ENCODE measurements around the gene MDFIC2. TPM values are rescaled to one million over a fixed set of nuclear protein-coding genes. Genes with fewer than 3 reads are reported as not detected.
"Not testable (repeated sequence)": the region's sequence is repeated elsewhere in the genome, so short reads cannot be mapped to it uniquely, and the experiment has no call there.

MDFIC2 gene
- polyA plus RNA-seq, 1 experiment, result not detected

DNA sequence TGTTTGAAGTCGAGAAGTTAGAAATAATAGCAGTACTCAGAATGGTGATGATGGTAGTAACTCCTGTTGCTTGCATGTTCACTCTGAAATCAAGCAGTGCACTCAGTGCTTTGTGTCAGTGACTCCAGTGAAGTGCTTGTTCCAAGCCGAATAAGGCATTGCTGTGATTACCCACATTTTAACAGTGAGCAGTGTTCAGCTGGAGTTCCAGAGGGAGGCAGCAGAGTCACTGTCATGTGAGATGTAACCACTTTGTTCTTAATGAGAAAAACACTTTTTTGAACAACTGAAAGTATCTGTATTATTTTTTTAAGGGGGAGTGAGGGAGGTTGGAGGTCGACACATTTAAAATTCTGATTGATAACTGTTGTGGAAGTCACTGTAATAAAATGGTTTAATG lies 3.7 kb downstream of the MDFIC2 start:
- Histone ChIP-seq H3K4me3 (ENCODE audit: low read depth, low read length) (no peak overlapping the region), H3K36me3 (ENCODE audit: control insufficient read depth, insufficient read depth, low read length) (no peaks in the 10 kb centered on the region), H3K27me3 (ENCODE audit: control insufficient read depth, insufficient read depth, low read length) (no peaks in the 10 kb centered on the region)
- CTCF ChIA-PET, result interaction anchor here (0.5 kb wide), 1 partner anchor 22 kb away, joined by 3 read pairs; no protein-coding TSS in a partner anchor
- POLR2A ChIA-PET, result no interaction called here
- DNase-seq (ENCODE audit: low read depth), result no peak
- TF ChIP-seq, protein P1, sequence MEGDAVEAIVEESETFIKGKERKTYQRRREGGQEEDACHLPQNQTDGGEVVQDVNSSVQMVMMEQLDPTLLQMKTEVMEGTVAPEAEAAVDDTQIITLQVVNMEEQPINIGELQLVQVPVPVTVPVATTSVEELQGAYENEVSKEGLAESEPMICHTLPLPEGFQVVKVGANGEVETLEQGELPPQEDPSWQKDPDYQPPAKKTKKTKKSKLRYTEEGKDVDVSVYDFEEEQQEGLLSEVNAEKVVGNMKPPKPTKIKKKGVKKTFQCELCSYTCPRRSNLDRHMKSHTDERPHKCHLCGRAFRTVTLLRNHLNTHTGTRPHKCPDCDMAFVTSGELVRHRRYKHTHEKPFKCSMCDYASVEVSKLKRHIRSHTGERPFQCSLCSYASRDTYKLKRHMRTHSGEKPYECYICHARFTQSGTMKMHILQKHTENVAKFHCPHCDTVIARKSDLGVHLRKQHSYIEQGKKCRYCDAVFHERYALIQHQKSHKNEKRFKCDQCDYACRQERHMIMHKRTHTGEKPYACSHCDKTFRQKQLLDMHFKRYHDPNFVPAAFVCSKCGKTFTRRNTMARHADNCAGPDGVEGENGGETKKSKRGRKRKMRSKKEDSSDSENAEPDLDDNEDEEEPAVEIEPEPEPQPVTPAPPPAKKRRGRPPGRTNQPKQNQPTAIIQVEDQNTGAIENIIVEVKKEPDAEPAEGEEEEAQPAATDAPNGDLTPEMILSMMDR (IDR thresholded peaks at IDR 0.05; ENCODE audit: insufficient read depth, low read depth, low read length), result 0 out of 2 replicates have a peak, but pooled peaks have one; percentile 16

DNA sequence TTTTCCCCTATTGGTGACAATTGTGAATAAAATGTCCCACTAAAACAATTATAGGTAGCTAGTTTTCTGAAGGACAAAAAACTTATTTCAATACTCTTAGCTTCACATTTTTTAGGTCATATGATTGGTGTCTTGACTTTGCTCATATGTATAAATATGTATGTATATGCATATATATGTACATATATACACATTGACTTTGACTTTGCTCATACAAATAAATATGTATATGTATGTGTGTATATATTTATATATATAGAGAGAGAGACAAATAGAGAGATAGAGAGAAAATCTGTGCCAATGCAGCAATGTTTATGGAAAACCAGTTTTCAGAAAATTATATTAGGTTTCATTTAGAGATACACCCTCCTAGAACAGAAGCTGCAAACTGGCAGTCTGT lies 5.7 kb downstream of the MDFIC2 start:
- TF ChIP-seq, protein P1 (IDR thresholded peaks at IDR 0.05; ENCODE audit: insufficient read depth, low read depth, low read length), result no peak
- no peak for DNase-seq (ENCODE audit: low read depth)
- Histone ChIP-seq H3K4me3 (ENCODE audit: low read depth, low read length) (no peak overlapping the region), H3K36me3 (ENCODE audit: control insufficient read depth, insufficient read depth, low read length) (no peaks in the 10 kb centered on the region), H3K27me3 (ENCODE audit: control insufficient read depth, insufficient read depth, low read length) (no peaks in the 10 kb centered on the region)
- POLR2A ChIA-PET, result no interaction called here
- CTCF ChIA-PET, result no interaction called here

DNA sequence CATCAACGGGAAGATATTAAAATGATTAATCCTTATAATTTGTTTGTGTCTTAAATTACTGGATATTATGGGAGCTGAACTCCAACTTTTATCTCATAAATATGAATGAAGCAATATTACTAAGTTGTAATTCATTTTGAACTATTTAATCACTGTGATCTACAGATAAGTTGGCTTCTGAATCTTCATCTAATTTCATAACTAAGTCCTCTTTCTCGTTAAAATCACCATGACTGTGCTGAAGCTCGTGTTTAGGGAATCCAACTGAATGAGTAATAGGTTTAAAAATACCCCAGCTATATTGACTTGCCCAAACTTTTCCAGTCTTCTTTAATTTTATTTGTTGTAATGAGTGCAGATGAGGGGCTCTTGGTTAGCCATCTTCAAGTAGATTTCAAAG lies 14.1 kb downstream of the MDFIC2 start:
- CTCF ChIA-PET, result no interaction called here
- no peaks in the 10 kb centered on the region for H3K27me3 ChIP-seq (ENCODE audit: control insufficient read depth, insufficient read depth, low read length)
- no peaks in the 10 kb centered on the region for H3K36me3 ChIP-seq (ENCODE audit: control insufficient read depth, insufficient read depth, low read length)
- TF ChIP-seq, protein P1 (IDR thresholded peaks at IDR 0.05; ENCODE audit: insufficient read depth, low read depth, low read length), result no peak
- POLR2A ChIA-PET, result no interaction called here
- no peak overlapping the region for H3K4me3 ChIP-seq (ENCODE audit: low read depth, low read length)
- no peak for DNase-seq (ENCODE audit: low read depth)

DNA sequence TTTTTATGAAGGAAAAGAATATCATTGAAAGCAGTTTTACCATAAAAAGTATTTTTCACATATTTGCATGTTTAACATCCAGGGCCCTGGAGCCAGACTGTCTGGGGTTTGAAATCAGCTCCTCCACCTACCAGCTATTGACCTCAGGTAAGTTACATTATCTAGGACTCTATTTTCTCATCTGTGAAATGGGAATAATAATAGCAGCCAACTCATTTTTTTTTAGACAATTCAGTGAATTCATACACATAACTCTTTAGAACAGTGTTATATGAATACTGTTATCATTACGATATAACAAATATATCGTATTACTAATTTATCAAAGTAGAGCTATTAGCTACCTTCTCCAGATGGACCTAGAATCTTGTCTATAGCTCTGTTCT lies 21.3 kb downstream of the MDFIC2 start:
- DNase-seq (ENCODE audit: low read depth), result no peak
- TF ChIP-seq, protein P1 (IDR thresholded peaks at IDR 0.05; ENCODE audit: insufficient read depth, low read depth, low read length), result no peak
- Histone ChIP-seq H3K27me3 (ENCODE audit: control insufficient read depth, insufficient read depth, low read length) (no peaks in the 10 kb centered on the region), H3K36me3 (ENCODE audit: control insufficient read depth, insufficient read depth, low read length) (no peaks in the 10 kb centered on the region), H3K4me3 (ENCODE audit: low read depth, low read length) (no peak overlapping the region)
- POLR2A ChIA-PET, result no interaction called here
- CTCF ChIA-PET, result no interaction called here

DNA sequence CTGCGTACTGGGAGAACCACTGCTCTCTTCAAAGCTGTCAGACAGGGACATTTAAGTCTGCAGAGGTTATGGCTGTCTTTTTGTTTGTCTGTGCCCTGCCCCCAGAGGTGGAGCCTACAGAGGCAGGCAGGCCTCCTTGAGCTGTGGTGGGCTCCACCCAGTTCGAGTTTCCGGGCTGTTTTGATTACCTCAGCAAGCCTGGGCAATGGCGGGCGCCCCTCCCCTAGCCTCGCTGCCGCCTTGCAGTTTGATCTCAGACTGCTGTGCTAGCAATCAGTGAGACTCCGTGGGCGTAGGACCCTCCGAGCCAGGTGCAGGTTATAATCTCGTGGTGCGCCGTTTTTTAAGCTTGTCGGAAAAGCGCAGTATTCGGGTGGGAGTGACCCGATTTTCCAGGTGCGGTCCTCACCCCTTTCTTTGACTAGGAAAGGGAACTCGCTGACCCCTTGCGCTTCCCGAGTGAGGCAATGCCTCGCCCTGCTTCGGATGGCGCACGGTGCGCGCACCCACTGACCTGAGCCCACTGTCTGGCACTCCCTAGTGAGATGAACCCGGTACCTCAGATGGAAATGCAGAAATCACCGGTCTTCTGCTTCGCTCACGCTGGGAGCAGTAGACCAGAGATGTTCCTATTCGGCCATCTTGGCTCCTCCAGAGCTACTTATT lies 21.9 kb downstream of the MDFIC2 start:
- CTCF ChIA-PET; POLR2A ChIA-PET; H3K27me3 ChIP-seq (ENCODE audit: control insufficient read depth, insufficient read depth, low read length); DNase-seq (ENCODE audit: low read depth); H3K36me3 ChIP-seq (ENCODE audit: control insufficient read depth, insufficient read depth, low read length); H3K4me3 ChIP-seq (ENCODE audit: low read depth, low read length): not testable (repeated sequence)

DNA sequence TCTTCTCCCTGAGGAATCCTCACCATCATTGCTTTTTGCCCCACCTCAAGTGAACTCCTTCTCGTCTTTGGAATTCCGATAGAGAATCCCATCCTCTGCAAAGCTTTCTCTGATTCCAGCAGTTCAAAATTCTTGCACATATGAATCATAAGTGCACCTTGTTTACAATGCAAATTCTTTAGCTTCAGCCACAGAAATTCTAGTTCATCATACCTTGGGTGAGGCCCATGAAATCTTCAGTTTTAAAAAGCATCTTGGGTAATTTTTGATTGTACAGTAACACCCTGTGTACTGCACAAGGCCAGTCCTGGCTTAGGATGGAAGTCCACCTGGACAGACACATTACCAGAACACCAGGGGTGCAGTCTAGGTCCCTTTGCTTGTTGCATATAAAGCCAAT lies 30.8 kb downstream of the MDFIC2 start:
- ChIA-PET POLR2A (no interaction called here), CTCF (interaction anchor here (0.6 kb wide), 1 partner anchor 11 kb away, joined by 3 read pairs; no protein-coding TSS in a partner anchor)
- Histone ChIP-seq H3K27me3 (ENCODE audit: control insufficient read depth, insufficient read depth, low read length) (no peaks in the 10 kb centered on the region), H3K36me3 (ENCODE audit: control insufficient read depth, insufficient read depth, low read length) (no peaks in the 10 kb centered on the region), H3K4me3 (ENCODE audit: low read depth, low read length) (no peak overlapping the region)
- no peak for DNase-seq (ENCODE audit: low read depth)
- TF ChIP-seq, protein P1 (IDR thresholded peaks at IDR 0.05; ENCODE audit: insufficient read depth, low read depth, low read length), result no peak
